Liver (tissue), 9 donors: ENCODE data around the gene TMPRSS6. TPM values are rescaled to one million over a fixed set of nuclear protein-coding genes. Genes with fewer than 3 reads are reported as not detected.

ENCODE experiments used
- DNase-seq: peaks from one replicate; pipeline ENCODE4 v3.0.0-alpha.2; 2017; ENCODE audit warnings: low spot score
- H3K27ac ChIP-seq, 2 donors: one replicate each; pipeline ENCODE4 v1.7.0; 2013; ENCODE audit warnings: inconsistent platforms in 2 of 2, low read length in 2 of 2, control low read depth in 1 of 2, low read depth in 1 of 2, mild to moderate bottlenecking in 1 of 2
- H3K27me3 ChIP-seq, 4 donors: one replicate each; pipeline versions ENCODE4 v1.6.1 to v1.7.0; 2013; ENCODE audit warnings: low read length in 3 of 4, inconsistent platforms in 1 of 4, mild to moderate bottlenecking in 1 of 4, moderate library complexity in 1 of 4; ENCODE audit not compliant: control insufficient read depth in 4 of 4, insufficient read depth in 4 of 4
- H3K36me3 ChIP-seq, 4 donors: one replicate each; pipeline versions ENCODE4 v1.6.1 to v1.7.0; 2013; ENCODE audit warnings: low read length in 3 of 4, mild to moderate bottlenecking in 3 of 4, low read depth in 1 of 4, moderate library complexity in 1 of 4; ENCODE audit not compliant: control insufficient read depth in 4 of 4, insufficient read depth in 3 of 4
- H3K4me1 ChIP-seq, 4 donors: one replicate each; pipeline versions ENCODE4 v1.6.1 to v1.7.0; 2013; ENCODE audit warnings: low read length in 3 of 4, mild to moderate bottlenecking in 3 of 4, moderate library complexity in 1 of 4; ENCODE audit not compliant: control insufficient read depth in 4 of 4, insufficient read depth in 4 of 4
- H3K4me3 ChIP-seq, 3 donors: one replicate each; pipeline versions ENCODE4 v1.6.1 to v1.7.0; 2013; ENCODE audit warnings: low read length in 3 of 3, control low read depth in 1 of 3, low read depth in 1 of 3, mild to moderate bottlenecking in 1 of 3
- H3K9ac ChIP-seq, 2 donors: one replicate each; pipeline ENCODE4 v1.7.0; 2013; ENCODE audit warnings: low read length in 2 of 2, mild to moderate bottlenecking in 2 of 2, moderate library complexity in 2 of 2, control low read depth in 1 of 2, low read depth in 1 of 2
- H3K9me3 ChIP-seq, 4 donors: one replicate each; pipeline versions ENCODE4 v1.6.1 to v1.7.0; 2013; ENCODE audit warnings: low read length in 3 of 4; ENCODE audit not compliant: control insufficient read depth in 4 of 4
- ATF3 ChIP-seq: IDR thresholded peaks from 2 replicates; pipeline ENCODE4 v1.6.1; 2016; ENCODE audit warnings: antibody characterized with exemption
- EGR1 ChIP-seq, 2 donors: IDR thresholded peaks; 2 replicates each; pipeline ENCODE4 v1.6.1; 2016 to 2018; ENCODE audit warnings: antibody characterized with exemption in 2 of 2, low read depth in 2 of 2
- FOXA1 ChIP-seq: IDR thresholded peaks from 2 replicates; pipeline ENCODE4 v1.6.1; 2016; ENCODE audit warnings: antibody characterized with exemption
- FOXA2 ChIP-seq: IDR thresholded peaks from 2 replicates; pipeline ENCODE4 v1.6.1; 2016; ENCODE audit warnings: antibody characterized with exemption
- GABPA ChIP-seq, 2 donors: IDR thresholded peaks in 1 of 2; conservative IDR thresholded peaks in 1 of 2; 2 replicates each; pipeline ENCODE4 v1.6.1; 2016; ENCODE audit warnings: antibody characterized with exemption in 2 of 2, mild to moderate bottlenecking in 1 of 2, moderate library complexity in 1 of 2
- HNF4A ChIP-seq, 2 donors: conservative IDR thresholded peaks; 2 replicates each; pipeline ENCODE4 v1.6.1; 2016; ENCODE audit warnings: antibody characterized with exemption in 2 of 2, mild to moderate bottlenecking in 2 of 2
- HNF4G ChIP-seq: IDR thresholded peaks from 2 replicates; pipeline ENCODE4 v1.6.1; 2016; ENCODE audit warnings: antibody characterized with exemption
- JUND ChIP-seq, 2 donors: IDR thresholded peaks; 2 replicates each; pipeline ENCODE4 v1.6.1; 2016; ENCODE audit warnings: antibody characterized with exemption in 2 of 2
- NR2F2 ChIP-seq: IDR thresholded peaks from 2 replicates; pipeline ENCODE4 v1.6.1; 2016; ENCODE audit warnings: antibody characterized with exemption
- RAD21 ChIP-seq, 2 donors: IDR thresholded peaks; 2 replicates each; pipeline ENCODE4 v1.6.1; 2016; ENCODE audit warnings: antibody characterized with exemption in 2 of 2, mild to moderate bottlenecking in 2 of 2
- RXRA ChIP-seq, 2 donors: IDR thresholded peaks; 2 replicates each; pipeline ENCODE4 v1.6.1; 2017 to 2018; ENCODE audit warnings: antibody characterized with exemption in 2 of 2, mild to moderate bottlenecking in 1 of 2
- SP1 ChIP-seq: IDR thresholded peaks from 2 replicates; pipeline ENCODE4 v1.6.1; 2018; ENCODE audit warnings: antibody characterized with exemption, mild to moderate bottlenecking
- TAF1 ChIP-seq: conservative IDR thresholded peaks from 2 replicates; pipeline ENCODE4 v1.6.1; 2016; ENCODE audit warnings: antibody characterized with exemption, mild to moderate bottlenecking
- YY1 ChIP-seq: IDR thresholded peaks from 2 replicates; pipeline ENCODE4 v1.6.1; 2016; ENCODE audit warnings: antibody characterized with exemption, mild to moderate bottlenecking
- ZBTB33 ChIP-seq: IDR thresholded peaks from 2 replicates; pipeline ENCODE4 v1.6.1; 2016; ENCODE audit warnings: antibody characterized with exemption
- WGBS: extraction: QIAGEN DNeasy Blood & Tissue Kit; methylation state at CpG from one replicate; pipeline ENCODE4 v1.1.7; 2013; 5-methylcytosine and 5-hydroxymethylcytosine counted together
- polyA plus RNA-seq, 2 donors: library from polyadenylated mRNA; stranded (reverse) in 1 of 2; unstranded in 1 of 2; fragments of 200-250 nt in 1 of 2; fragments of >200 nt in 1 of 2; fragmentation: Nextera tagmentation in 1 of 2; extraction: Ambion mirVana in 1 of 2; gene quantifications; one replicate each; pipeline versions ENCODE4 v1.2.1 to v1.2.3, GENCODE V29; 2013 to 2015
- total RNA-seq, 2 donors: library from RNA; depleted of rRNA; stranded (reverse); fragments of >200 nt; gene quantifications; one replicate each; pipeline ENCODE4 v1.2.3, GENCODE V29; 2014
- TF ChIP-seq, protein P1 (sequence below): IDR thresholded peaks from 2 replicates; pipeline ENCODE4 v1.6.1; 2016; ENCODE audit warnings: antibody characterized with exemption, mild to moderate bottlenecking
- TF ChIP-seq, protein P2 (sequence below): fragments of 150-350 bp; IDR thresholded peaks from 2 replicates; pipeline ENCODE4 v1.5.1; 2017; ENCODE audit warnings: improper control_type of control experiment, low read depth, low read length; ENCODE audit not compliant: missing input control
- TF ChIP-seq, protein P3 (sequence below): IDR thresholded peaks from 2 replicates; pipeline ENCODE4 v1.6.1; 2016; ENCODE audit warnings: antibody characterized with exemption
- donor health status: healthy.
- donor health status: healthy.
- donor health status: healthy.
- donor health status: healthy.
- donor health status: healthy.

TMPRSS6 gene
- total and polyA plus RNA-seq, 4 donors: 12.6 to 47.1 (median 39.9) TPM

DNA sequence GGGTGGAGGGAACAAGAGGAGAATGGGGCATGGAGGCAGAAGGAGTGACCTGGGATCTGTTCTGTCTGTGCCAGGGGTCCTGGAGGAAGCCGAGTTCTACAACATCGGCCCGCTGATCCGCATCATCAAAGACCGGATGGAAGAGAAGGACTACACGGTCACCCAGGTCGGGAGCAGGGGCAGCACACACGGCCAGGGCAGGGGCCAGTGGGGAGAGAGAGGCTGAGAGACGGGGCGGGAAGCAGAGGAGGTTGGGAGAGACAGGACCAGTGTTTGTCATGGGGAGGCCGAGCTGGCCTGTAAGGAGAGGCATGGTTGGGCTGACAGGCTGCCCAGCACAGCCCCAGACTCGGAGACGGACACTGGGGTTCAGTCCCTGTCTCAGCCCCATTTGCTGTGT, 53.3 kb downstream of the TMPRSS6 start:
- no peak overlapping the region for H3K9ac ChIP-seq
- no peaks in the 10 kb centered on the region for H3K9me3 ChIP-seq
- H3K4me1 ChIP-seq: peaks cover 0 to 9% (median 2%) of the 10 kb centered on the region in 4 donors
- TF ChIP-seq GABPA (IDR thresholded peaks at IDR 0.05 in 1 of 2, conservative IDR thresholded peaks at IDR 0.05 in 1 of 2) (no peak), ZBTB33 (no peak), RXRA (IDR thresholded peaks at IDR 0.05) (no peak), RAD21 (IDR thresholded peaks at IDR 0.05) (no peak), HNF4A (conservative IDR thresholded peaks at IDR 0.05) (no peak), SP1 (no peak), ATF3 (no peak), JUND (IDR thresholded peaks at IDR 0.05) (no peak), FOXA1 (no peak), NR2F2 (no peak), EGR1 (IDR thresholded peaks at IDR 0.05; ENCODE audit: low read depth in 2 of 2) (no peak), TAF1 (no peak), HNF4G (no peak), FOXA2 (no peak), YY1 (no peak)
- TF ChIP-seq, protein P1, sequence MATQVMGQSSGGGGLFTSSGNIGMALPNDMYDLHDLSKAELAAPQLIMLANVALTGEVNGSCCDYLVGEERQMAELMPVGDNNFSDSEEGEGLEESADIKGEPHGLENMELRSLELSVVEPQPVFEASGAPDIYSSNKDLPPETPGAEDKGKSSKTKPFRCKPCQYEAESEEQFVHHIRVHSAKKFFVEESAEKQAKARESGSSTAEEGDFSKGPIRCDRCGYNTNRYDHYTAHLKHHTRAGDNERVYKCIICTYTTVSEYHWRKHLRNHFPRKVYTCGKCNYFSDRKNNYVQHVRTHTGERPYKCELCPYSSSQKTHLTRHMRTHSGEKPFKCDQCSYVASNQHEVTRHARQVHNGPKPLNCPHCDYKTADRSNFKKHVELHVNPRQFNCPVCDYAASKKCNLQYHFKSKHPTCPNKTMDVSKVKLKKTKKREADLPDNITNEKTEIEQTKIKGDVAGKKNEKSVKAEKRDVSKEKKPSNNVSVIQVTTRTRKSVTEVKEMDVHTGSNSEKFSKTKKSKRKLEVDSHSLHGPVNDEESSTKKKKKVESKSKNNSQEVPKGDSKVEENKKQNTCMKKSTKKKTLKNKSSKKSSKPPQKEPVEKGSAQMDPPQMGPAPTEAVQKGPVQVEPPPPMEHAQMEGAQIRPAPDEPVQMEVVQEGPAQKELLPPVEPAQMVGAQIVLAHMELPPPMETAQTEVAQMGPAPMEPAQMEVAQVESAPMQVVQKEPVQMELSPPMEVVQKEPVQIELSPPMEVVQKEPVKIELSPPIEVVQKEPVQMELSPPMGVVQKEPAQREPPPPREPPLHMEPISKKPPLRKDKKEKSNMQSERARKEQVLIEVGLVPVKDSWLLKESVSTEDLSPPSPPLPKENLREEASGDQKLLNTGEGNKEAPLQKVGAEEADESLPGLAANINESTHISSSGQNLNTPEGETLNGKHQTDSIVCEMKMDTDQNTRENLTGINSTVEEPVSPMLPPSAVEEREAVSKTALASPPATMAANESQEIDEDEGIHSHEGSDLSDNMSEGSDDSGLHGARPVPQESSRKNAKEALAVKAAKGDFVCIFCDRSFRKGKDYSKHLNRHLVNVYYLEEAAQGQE: no peak
- TF ChIP-seq, protein P2, sequence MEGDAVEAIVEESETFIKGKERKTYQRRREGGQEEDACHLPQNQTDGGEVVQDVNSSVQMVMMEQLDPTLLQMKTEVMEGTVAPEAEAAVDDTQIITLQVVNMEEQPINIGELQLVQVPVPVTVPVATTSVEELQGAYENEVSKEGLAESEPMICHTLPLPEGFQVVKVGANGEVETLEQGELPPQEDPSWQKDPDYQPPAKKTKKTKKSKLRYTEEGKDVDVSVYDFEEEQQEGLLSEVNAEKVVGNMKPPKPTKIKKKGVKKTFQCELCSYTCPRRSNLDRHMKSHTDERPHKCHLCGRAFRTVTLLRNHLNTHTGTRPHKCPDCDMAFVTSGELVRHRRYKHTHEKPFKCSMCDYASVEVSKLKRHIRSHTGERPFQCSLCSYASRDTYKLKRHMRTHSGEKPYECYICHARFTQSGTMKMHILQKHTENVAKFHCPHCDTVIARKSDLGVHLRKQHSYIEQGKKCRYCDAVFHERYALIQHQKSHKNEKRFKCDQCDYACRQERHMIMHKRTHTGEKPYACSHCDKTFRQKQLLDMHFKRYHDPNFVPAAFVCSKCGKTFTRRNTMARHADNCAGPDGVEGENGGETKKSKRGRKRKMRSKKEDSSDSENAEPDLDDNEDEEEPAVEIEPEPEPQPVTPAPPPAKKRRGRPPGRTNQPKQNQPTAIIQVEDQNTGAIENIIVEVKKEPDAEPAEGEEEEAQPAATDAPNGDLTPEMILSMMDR: no peak
- TF ChIP-seq, protein P3, sequence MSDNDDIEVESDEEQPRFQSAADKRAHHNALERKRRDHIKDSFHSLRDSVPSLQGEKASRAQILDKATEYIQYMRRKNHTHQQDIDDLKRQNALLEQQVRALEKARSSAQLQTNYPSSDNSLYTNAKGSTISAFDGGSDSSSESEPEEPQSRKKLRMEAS: no peak
- no peak overlapping the region for H3K4me3 ChIP-seq
- no peaks in the 10 kb centered on the region for H3K27me3 ChIP-seq
- H3K27ac ChIP-seq: no peak overlapping the region
- no peak for DNase-seq
- WGBS: 96% methylated on average over 13 of the region's 13 CpGs
- no peaks in the 10 kb centered on the region for H3K36me3 ChIP-seq
